Activated CD8-positive, alpha-beta memory T cell treated with anti-CD3 and anti-CD28 coated beads for 1 hour (primary cell): ENCODE results near the gene ENPP3.
"Not testable (repeated sequence)": the region's sequence is repeated elsewhere in the genome, so short reads cannot be mapped to it uniquely, and the experiment has no call there.

Experiments used
- DNase-seq, 2 donors: peaks; one replicate each; pipeline ENCODE4 v3.0.0-alpha.2; 2020; ENCODE audit warnings: low read depth in 1 of 2; ENCODE audit errors: extremely low read depth in 1 of 2

The ENPP3 gene

DNA sequence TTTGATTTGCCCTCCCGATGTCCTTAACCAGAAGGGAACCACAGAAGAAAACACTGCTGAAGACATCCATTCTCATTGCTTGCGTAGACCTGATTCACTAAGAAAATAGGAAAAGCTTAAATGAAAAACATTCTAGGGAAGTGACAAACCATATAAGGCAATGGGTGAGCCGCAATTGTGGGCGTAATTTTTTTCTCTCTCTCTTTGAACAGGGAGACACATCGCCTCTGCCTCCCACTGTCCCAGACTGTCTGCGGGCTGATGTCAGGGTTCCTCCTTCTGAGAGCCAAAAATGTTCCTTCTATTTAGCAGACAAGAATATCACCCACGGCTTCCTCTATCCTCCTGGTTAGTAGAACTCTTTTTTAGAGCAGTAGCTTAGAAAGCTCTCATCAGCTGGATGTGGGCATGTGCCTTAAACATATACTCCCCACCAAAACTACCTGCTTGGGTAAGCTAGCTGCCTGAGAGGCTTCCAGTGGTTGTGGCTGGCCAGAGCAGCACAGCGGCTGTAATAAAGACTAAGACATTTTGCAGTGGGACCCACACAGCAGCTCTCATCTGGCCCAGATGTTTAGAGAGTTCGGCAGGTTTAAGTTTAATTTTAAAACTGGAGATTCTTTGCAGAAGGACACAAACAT, 96.4 kb downstream of the ENPP3 start:
- DNase-seq: no peak

GRCh38 chr6:131736003-131736596, 99.0 kb downstream of the ENPP3 start:
- no peak for DNase-seq

DNA sequence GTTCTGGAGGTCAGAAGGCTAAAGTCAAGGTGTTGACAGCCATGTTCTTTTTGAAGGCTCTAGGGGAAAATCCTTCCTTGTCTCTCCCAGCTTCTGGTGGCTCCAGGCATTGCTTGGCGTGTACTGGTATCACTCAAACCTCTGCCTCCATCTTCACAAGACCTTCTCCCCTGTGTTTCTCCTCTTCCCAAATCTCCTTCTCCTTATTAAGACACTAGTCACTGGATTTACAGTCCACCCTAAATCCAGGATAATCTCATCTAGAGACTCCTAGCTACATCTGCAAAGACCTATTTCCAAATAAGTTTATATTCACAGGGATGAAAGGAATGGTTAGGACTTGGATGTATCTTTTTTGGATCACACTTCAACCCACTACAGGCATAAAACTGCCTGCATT, 99.7 kb downstream of the ENPP3 start:
- no peak for DNase-seq

DNA sequence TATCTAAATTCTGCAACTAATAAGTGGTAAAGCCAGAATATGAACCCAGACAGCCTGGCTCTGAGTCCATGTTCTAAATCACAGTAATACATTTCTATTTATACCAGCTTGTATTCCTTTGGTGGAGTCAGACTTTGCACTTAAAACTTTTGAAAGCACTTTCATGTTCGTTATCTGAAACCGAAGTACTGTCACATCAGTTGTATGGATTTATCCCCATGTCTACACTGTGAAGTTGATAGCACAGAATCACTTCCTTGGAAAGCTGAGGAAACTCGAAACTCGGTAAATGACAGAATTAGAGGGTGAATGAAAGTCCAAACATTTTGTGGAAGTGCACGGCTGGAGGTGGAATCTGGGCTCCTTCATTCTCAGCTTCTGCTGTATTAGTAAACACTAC, 102.0 kb downstream of the ENPP3 start:
- DNase-seq: no peak

DNA sequence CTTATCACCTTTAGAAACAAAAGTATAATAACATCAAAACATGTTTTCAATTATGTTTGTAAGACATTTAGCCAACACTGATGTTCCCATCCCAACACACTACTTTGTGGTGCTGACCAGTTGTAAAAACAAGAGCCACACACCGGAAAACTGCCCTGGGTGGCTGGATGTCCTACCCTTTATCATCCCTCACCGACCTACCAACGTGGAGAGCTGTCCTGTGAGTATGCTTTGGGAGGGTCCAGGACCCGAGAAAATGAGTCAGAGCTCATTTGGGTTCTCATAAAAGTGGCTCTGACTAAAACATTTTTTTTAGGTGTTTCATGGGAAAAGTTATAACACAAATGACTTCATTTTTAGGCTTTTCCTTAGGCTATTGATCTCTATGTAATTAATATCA, 103.1 kb downstream of the ENPP3 start:
- DNase-seq: no peak

DNA sequence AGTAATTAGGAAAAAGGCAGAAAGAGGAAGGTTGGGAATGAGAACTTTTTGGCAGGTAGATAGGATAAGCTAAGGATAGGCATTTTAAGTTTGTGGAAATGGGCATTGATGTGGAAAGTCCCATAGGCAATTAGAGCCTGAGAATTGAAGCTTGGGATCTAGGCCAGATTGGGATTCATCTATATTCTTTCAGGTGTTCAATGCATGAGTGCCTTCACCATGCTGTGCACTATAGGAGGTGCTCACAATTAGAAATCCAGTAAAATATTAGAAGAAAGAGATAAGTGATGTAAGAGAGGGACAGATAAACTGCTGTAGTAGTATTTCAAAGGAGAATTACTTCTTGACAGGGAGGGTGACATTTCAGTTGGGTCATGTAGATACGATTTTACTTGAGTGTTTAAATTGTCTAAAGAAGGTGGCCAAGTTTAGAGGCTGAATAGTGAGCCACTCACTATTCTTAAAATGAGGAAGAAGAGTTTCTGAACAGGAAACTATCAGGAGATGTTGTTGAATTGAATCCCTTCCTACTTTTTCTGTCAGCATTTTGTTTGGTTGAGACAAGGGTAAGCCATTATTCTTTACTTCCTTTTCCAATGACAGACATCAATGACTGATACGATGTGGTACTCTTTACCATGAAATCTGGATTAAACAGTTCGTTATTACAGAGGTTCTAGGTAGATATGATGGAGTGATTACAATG, 104.7 kb downstream of the ENPP3 start:
- no peak for DNase-seq

DNA sequence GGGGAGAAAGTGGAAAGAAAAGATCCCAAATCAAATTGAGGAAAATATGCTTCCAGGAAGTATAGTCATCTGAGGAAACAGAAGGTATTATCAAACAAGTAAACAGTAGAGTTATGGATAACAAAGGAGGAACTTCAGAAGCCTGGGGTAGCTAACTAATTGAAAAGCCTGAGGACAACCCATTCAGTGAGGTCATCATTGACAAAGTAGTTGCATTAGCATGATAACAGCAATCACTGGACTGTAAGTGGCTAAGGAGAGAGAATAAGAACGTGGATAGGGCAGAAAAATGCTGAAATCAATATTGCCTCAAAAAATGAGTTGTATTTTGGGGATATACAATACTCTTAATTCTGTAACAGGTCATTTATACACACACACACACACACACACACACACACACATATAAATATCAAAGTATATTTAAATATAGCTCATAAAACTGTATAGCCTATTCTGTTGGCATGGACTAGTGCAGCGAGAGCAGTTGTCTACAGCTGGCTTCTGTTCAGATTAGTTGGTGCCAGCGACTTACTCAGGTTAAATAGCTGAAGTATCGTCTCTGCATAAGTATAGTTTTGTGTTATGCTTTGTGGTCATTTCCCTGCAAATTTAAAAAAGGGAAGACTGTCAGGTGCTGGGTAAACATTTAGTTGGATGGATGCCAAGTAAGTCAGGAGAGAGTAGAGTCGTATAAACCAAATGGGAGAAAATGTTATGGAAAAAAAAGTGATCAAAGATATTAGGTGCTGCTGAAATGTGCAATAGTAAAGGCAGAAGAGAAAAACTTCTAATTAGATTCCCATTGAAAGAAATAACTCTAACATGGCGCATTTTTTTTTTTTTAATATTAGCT, 107.6 kb downstream of the ENPP3 start:
- DNase-seq: no peak

- DNase-seq: no peak
These were observed 108.4 kb downstream of the ENPP3 start for GRCh38 chr6:131745476-131745875.

- no peak for DNase-seq
These were observed 110.8 kb downstream of the ENPP3 start for GRCh38 chr6:131747821-131748353.

GRCh38 chr6:131749023-131749422, 111.9 kb downstream of the ENPP3 start:
- no peak for DNase-seq

- DNase-seq: not testable (repeated sequence)
These were observed 114.1 kb downstream of the ENPP3 start for GRCh38 chr6:131751012-131751715.

- DNase-seq: no peak
These were observed 117.0 kb downstream of the ENPP3 start for GRCh38 chr6:131754088-131754487.

- no peak for DNase-seq
These were observed 117.8 kb downstream of the ENPP3 start for GRCh38 chr6:131754715-131755567.

DNA sequence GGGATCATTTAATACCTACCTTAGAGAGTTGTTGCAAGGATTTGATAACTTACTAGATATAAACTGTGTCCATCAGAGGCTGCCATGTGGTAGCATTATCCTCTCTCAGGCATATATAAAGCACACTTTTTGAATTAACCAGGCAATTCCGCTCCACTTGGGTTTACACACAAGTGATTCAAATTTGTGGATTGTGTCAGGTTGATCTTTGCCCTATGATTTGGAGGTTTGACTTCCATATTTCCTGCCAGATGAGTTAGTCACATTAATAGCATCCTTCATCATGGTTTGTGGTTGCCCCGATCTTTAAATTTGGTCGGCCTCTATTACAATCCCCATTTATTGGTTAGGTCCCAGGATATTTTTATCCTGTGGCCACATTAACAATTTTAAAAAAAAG, 118.5 kb downstream of the ENPP3 start:
- no peak for DNase-seq

GRCh38 chr6:131756039-131756438, 118.9 kb downstream of the ENPP3 start:
- DNase-seq: no peak

- DNase-seq: no peak
These were observed 121.8 kb downstream of the ENPP3 start for GRCh38 chr6:131758920-131759319.

DNA sequence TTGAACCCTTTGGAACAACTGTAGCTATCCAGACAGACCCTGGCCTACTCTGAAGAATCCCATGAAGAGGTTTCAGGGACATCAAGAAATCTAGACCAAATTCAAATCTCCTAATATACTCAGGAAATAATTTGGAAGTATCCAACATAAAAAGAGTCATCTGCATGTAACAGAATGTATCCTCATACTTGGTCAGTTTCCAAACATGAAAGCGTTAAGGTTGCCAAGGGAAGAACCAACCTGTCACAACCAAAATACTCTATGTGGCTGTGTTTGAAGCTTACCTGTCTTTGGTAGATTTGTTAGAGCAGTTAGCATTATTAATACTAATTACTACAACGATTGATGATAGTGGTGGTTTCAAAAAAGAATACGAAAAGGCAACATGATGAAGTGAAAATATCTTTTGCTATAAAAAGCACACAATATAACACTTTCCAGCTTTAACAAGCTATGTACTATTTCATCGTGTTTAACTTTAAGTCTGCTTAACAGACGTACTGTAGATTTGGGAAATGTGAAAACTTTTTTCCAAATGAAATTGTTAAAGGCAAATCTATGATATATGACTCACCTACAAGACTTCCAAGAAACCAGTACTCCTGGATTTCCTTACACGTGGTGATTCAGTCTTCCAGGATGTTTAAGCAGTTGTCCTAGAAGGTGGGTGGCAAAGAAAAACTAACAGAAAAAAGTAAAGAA, 124.1 kb downstream of the ENPP3 start:
- no peak for DNase-seq

GRCh38 chr6:131761762-131762067, 124.6 kb downstream of the ENPP3 start:
- no peak for DNase-seq

DNA sequence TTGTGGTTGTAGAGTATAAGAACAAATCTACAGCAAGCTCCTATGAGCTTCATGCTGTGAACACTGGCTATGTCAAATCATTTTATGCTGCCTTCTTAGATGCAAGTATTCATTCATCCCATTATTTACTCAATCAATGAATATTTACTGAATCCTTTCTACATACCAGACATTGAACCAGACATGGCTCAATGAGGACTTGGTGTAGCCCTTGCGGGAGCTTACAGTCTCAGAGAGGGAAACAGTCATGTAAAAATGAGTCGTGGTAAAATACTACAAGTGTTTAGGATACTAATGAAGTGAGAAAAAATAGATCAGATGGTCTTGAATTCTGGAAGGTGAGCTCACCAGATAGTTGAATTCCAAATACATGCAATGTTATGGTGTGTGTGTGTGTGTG, 125.9 kb downstream of the ENPP3 start:
- DNase-seq: no peak
